ENCODE results near the gene PALLD.
A peak's percentile ranks its signal among the peaks of the same experiment; 100 is the strongest.

Gene PALLD

GRCh38 chr4:168528131-168528949, 31.5 kb downstream of the PALLD start:
- peak overlapping the region; percentile 73 for H3K27ac ChIP-seq (ENCODE audit: poor library complexity, severe bottlenecking)
- DNase-seq (ENCODE audit: low spot score) (no peak), ATAC-seq (ENCODE audit: low read depth) (peak; percentile 81)
- H3K9me3 ChIP-seq (ENCODE audit: severe bottlenecking): no peaks in the 10 kb centered on the region
- no peaks in the 10 kb centered on the region for H3K27me3 ChIP-seq (ENCODE audit: insufficient read depth, poor library complexity, severe bottlenecking)
- no peaks in the 10 kb centered on the region for H3K36me3 ChIP-seq (ENCODE audit: low read depth)
- no peak overlapping the region for H3K4me3 ChIP-seq (ENCODE audit: severe bottlenecking)
- H3K4me1 ChIP-seq (ENCODE audit: insufficient read depth, poor library complexity, severe bottlenecking): peaks cover 27% of the 10 kb centered on the region
- TF ChIP-seq CTCF (IDR thresholded peaks at IDR 0.05; ENCODE audit: poor library complexity, severe bottlenecking): no peak

GRCh38 chr4:168529257-168529656, 32.4 kb downstream of the PALLD start:
- ATAC-seq (ENCODE audit: low read depth) (no peak), DNase-seq (ENCODE audit: low spot score) (no peak)
- Histone ChIP-seq H3K4me1 (ENCODE audit: insufficient read depth, poor library complexity, severe bottlenecking) (peaks cover 19% of the 10 kb centered on the region), H3K4me3 (ENCODE audit: severe bottlenecking) (no peak overlapping the region), H3K36me3 (ENCODE audit: low read depth) (no peaks in the 10 kb centered on the region), H3K27ac (ENCODE audit: poor library complexity, severe bottlenecking) (peak overlapping the region; percentile 73), H3K27me3 (ENCODE audit: insufficient read depth, poor library complexity, severe bottlenecking) (no peaks in the 10 kb centered on the region), H3K9me3 (ENCODE audit: severe bottlenecking) (no peaks in the 10 kb centered on the region)
- TF ChIP-seq CTCF (IDR thresholded peaks at IDR 0.05; ENCODE audit: poor library complexity, severe bottlenecking): no peak

- Histone ChIP-seq H3K9me3 (ENCODE audit: severe bottlenecking) (no peaks in the 10 kb centered on the region), H3K4me1 (ENCODE audit: insufficient read depth, poor library complexity, severe bottlenecking) (peaks cover 20% of the 10 kb centered on the region), H3K27ac (ENCODE audit: poor library complexity, severe bottlenecking) (peak overlapping the region; percentile 7), H3K4me3 (ENCODE audit: severe bottlenecking) (no peak overlapping the region), H3K27me3 (ENCODE audit: insufficient read depth, poor library complexity, severe bottlenecking) (no peaks in the 10 kb centered on the region), H3K36me3 (ENCODE audit: low read depth) (no peaks in the 10 kb centered on the region)
- no peak for ATAC-seq (ENCODE audit: low read depth)
- no peak for TF ChIP-seq CTCF (IDR thresholded peaks at IDR 0.05; ENCODE audit: poor library complexity, severe bottlenecking)
- DNase-seq (ENCODE audit: low spot score): no peak
Observed at GRCh38 chr4:168531305-168531704, 34.5 kb downstream of the PALLD start.

- no peak for TF ChIP-seq CTCF (IDR thresholded peaks at IDR 0.05; ENCODE audit: poor library complexity, severe bottlenecking)
- Histone ChIP-seq H3K4me1 (ENCODE audit: insufficient read depth, poor library complexity, severe bottlenecking) (peaks cover 26% of the 10 kb centered on the region), H3K36me3 (ENCODE audit: low read depth) (no peaks in the 10 kb centered on the region), H3K4me3 (ENCODE audit: severe bottlenecking) (no peak overlapping the region), H3K27ac (ENCODE audit: poor library complexity, severe bottlenecking) (no peak overlapping the region), H3K9me3 (ENCODE audit: severe bottlenecking) (no peaks in the 10 kb centered on the region), H3K27me3 (ENCODE audit: insufficient read depth, poor library complexity, severe bottlenecking) (no peaks in the 10 kb centered on the region)
- no peak for ATAC-seq (ENCODE audit: low read depth)
- DNase-seq (ENCODE audit: low spot score): no peak
Observed at GRCh38 chr4:168534535-168534934, 37.7 kb downstream of the PALLD start.

- ATAC-seq (ENCODE audit: low read depth) (no peak), DNase-seq (ENCODE audit: low spot score) (no peak)
- no peak overlapping the region for H3K27ac ChIP-seq (ENCODE audit: poor library complexity, severe bottlenecking)
- no peaks in the 10 kb centered on the region for H3K36me3 ChIP-seq (ENCODE audit: low read depth)
- TF ChIP-seq CTCF (IDR thresholded peaks at IDR 0.05; ENCODE audit: poor library complexity, severe bottlenecking): no peak
- H3K4me1 ChIP-seq (ENCODE audit: insufficient read depth, poor library complexity, severe bottlenecking): peaks cover 33% of the 10 kb centered on the region
- no peaks in the 10 kb centered on the region for H3K27me3 ChIP-seq (ENCODE audit: insufficient read depth, poor library complexity, severe bottlenecking)
- no peaks in the 10 kb centered on the region for H3K9me3 ChIP-seq (ENCODE audit: severe bottlenecking)
- H3K4me3 ChIP-seq (ENCODE audit: severe bottlenecking): no peak overlapping the region
Observed at GRCh38 chr4:168535689-168536088, 38.8 kb downstream of the PALLD start.

Data from RWPE2 (cell line).